Islet precursor cell (in vitro differentiated cells): ENCODE data around the gene PRR13.
"Not testable (repeated sequence)": the region's sequence is repeated elsewhere in the genome, so short reads cannot be mapped to it uniquely, and the experiment has no call there.

Experiments used
- DNase-seq: peaks from one replicate; pipeline ENCODE4 v3.0.0-alpha.2; 2018

The PRR13 gene, protein sequence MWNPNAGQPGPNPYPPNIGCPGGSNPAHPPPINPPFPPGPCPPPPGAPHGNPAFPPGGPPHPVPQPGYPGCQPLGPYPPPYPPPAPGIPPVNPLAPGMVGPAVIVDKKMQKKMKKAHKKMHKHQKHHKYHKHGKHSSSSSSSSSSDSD

GRCh38 chr12:53441040-53441833 is at the start of gene PRR13:
PRR13 (plus strand) TSS chr12:53441734; CDS start chr12:53442715, 981 bp downstream.
- DNase-seq = peak; percentile 100

DNA sequence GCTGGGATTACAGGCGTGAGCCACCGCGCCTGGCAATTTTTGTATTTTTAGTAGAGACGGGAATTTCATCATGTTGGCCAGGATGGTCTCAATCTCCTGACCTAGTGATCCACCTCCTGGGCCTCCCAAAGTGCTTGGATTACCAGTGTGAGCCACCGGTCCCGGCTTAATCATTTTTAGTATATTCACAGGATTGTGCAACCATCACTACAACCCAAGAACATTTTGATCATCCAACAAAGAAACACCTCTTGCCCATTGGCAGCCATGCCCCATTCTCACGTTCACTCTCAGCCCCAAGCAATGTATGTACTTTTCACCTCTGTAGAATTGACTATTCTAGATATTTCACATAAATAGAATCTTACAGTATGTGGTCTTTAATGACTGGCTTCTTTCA is 41.6 kb upstream of the PRR13 start:
- DNase-seq = no peak

DNA sequence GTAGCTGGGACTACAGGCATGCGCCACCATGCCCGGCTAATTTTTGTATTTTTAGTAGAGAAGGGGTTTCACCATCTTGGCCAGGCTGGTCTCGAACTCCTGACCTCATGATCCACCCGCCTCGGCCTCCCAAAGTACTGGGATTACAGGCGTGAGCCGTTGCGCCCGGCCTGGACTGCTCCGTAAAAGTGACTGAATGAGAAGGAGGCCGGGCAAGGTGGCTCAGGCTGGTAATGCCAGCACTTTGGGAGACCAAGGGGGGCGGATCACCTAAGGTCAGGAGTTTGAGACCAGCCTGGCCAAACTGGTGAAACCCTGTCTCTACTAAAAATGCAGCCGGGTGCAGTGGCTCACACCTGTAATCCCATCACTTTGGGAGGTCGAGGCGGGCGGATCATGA is 39.2 kb upstream of the PRR13 start:
- DNase-seq = not testable (repeated sequence)

- no peak for DNase-seq
Measured at GRCh38 chr12:53402871-53403270, 38.7 kb upstream of the PRR13 start.

GRCh38 chr12:53410951-53411350 is 30.6 kb upstream of the PRR13 start:
- no peak for DNase-seq

DNA sequence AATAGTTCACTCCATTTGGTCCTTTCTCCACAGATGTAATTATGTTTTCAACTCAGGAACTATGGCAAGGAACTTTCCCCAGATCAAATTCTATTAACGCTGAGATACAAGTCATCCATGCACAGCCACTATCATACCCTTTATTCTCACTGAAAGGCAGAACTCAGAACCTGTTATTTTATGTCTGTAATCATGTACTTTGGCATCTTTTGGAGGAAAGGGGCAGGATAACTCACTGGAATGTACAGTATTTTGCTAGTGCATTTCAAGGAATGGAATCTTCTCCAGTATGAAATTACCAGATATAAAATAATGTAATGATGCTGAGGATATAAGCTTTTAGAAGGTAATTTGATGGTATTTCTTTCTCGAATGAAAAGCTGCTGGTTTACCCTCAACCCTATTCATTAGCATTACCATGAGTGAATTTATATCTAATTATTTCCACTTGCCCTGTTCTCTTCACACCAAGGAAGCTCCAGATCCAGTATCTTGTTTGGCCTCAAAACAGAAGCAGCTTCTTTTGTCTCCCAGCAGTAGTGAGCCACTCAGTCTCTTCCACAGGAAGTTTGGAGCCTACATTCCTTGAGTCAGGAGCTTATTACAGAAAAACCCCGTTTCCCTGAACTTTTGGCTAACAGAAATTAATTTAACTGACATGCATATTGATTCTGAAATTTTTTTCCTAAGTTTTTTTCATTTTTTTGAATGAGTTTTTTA is 27.9 kb upstream of the PRR13 start:
- no peak for DNase-seq

- DNase-seq = no peak
Measured at GRCh38 chr12:53414756-53415417, 26.6 kb upstream of the PRR13 start.

DNA sequence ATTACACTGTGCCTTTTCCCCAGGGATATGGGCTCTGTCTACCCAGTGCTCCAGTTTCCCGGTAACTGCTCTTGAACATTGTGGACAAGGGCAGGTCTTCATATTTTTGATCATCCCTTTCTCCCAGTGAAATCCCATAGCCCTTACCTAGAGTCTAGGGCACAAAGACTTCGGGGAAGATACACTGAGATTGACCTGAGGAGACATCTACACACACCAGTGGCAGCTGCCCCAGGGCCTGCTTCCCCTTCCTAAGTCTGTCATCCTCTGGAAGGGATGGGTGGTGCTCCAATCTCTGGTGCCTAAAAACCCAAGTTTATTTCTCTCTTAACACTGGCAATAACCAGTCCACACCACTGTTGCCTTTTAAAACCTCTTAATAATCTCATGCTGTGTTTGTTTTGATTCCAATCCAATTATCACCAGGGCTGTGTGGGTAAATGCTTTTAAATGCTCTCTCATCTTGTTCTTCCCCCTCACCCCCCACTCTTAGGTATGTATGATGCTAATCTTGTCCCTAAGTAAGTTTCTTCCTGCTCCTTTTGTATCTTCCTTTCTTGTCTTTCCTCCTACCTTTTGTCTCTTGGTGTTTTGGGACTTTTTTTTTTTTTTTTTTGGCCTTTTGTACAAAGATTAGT is 25.7 kb upstream of the PRR13 start:
- not testable (repeated sequence) for DNase-seq

GRCh38 chr12:53417291-53417816 is 24.2 kb upstream of the PRR13 start:
- DNase-seq = not testable (repeated sequence)

DNA sequence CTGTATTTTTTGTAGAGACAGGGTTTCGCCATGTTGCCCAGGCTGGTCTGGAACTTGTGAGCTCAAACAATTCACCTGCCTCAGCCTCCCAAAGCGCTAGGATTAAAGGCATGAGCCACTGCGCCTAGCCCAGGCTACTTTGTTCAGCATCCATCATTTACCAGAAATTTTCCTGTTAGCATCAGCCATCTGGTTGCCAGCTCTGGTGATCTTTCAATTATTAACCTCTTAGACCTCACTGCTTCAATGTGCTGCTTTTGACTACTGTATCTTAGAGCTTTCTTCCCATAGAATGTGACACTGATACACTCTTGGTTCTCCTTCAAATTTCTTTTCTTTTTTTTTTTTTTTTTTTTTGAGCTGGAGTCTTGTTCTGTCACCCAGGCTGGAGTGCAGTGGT is 23.3 kb upstream of the PRR13 start:
- no peak for DNase-seq

DNA sequence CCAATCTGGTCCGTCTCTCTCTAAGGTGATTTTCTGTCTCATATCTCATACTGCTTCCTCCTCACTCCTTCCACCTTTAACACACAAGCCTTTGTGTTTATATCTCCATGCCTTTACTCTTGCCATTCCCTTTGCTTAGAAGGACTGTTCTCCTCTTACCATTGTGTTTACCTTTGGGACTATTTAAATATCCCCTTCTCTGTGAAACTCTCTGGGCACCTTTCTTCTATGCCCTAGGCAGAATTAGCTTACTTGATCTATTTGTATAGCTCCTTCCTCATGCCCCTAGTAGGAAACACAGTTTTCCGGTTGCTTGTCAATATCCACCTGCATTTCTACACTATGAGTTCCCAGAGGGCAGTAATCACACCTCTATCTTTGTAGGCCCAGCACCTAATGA is 21.8 kb upstream of the PRR13 start:
- DNase-seq = no peak

DNA sequence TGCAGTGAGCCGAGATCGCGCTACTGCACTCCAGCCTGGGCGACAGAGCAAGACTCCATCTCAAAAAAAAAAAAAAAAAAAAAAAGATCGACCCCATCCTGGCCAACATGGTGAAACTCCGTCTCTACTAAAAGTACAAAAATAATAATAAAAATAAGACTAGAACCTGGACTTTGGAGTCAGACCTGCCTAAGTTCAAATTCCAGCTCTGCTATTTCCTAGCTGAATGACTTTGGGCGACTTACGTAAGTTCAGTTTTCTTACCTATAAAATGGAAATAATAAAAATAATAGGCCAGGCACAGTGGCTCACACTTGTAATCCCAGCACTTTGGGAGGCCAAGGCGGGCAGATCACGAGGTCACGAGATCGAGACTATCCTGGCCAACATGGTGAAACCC is 19.3 kb upstream of the PRR13 start:
- DNase-seq = not testable (repeated sequence)

DNA sequence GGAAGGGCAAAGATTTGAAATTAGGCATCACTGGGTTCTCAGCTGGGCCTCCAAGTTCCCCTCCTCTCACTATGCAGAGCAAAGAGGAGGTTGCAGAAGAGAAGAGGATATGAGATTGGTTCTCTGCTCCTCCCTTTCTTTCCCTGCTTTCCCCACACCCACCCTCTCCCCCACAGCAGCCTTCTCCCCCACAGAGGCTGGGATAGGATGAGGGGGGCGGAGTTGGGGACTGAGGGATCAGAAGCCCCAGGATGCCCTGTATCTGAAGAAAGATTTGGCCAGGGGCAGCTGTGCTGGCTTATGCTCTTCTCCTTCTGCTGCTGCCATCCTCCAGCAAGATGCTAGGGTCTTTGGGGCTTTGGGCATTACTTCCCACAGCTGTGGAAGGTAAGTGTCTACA is 17.9 kb upstream of the PRR13 start, which contains the start of gene AMHR2:
Gene AMHR2 (plus strand): TSS at position 259 of the 400 bp plus-strand sequence. CDS start 80 bp downstream, at position 339.
- DNase-seq = no peak

DNA sequence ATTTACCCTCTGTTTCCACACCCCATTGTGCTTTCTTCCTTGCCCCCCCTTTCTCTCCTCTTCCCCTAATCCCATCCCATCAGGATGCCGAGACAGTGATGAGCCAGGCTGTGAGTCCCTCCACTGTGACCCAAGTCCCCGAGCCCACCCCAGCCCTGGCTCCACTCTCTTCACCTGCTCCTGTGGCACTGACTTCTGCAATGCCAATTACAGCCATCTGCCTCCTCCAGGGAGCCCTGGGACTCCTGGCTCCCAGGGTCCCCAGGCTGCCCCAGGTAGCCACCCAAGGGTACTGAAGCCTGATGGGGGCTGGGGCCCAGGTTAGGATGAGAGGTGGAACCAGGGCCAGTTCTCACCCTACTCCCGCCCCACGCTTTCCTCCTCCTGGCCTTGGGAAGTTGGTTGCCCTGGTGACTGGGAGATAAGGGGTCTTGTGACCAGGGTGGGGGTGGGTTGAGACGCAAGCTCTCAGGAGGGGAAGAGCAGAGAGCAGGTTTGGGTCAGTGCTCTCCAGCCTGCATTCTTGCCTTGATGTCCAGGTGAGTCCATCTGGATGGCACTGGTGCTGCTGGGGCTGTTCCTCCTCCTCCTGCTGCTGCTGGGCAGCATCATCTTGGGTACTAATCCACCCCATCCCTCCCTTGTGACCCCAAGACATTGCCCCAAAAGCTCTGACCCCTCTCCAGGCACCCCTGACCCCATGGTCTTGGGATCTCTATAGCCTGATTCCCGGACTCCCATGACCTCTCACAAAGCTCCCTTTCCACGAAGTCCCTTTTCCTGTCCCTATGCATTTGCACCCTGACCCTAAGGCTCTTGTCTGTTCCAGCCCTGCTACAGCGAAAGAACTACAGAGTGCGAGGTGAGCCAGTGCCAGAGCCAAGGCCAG is 16.7 kb upstream of the PRR13 start:
- DNase-seq = no peak

- DNase-seq = peak; percentile 61
Measured at GRCh38 chr12:53425515-53426150, 15.9 kb upstream of the PRR13 start.

GRCh38 chr12:53427905-53428594 is 13.5 kb upstream of the PRR13 start:
- peak; percentile 85 for DNase-seq

DNA sequence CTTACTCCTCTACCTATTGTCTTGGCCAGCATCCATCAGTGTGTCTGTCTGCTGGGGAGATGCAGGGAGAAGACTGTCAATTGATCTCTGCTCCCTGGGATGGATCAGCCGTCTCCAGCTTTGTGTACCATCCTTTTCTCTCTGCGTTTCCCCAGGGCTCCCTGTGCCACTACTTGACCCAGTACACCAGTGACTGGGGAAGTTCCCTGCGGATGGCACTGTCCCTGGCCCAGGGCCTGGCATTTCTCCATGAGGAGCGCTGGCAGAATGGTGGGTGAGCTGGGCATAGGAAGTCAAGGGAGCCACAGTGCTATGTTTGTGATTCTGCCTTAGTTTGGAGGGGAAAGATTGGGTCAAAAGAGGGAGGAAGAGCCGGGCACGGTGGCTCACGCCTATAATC is 12.8 kb upstream of the PRR13 start:
- DNase-seq = no peak

DNA sequence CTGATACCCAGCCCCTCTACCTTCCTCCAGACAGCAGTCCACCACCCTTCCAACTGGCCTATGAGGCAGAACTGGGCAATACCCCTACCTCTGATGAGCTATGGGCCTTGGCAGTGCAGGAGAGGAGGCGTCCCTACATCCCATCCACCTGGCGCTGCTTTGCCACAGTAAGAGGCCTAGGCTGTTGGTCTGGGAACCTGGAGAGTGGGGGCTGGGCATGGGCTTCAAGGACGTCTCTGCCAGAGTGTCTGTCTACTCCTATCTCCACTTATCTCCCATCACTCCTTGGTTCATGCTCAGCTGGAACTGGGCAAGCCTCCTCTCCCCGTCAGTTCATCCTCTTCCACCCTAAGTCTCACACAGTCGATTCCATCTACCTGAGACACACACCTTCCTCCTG is 11.4 kb upstream of the PRR13 start:
- DNase-seq = no peak

DNA sequence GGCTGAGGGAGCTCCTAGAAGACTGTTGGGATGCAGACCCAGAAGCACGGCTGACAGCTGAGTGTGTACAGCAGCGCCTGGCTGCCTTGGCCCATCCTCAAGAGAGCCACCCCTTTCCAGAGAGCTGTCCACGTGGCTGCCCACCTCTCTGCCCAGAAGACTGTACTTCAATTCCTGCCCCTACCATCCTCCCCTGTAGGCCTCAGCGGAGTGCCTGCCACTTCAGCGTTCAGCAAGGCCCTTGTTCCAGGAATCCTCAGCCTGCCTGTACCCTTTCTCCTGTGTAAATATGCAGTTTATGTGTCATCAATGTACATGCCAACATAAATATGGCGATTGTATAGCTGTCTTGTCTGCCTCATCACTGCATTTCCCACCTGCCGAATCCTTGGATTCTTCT is 10.3 kb upstream of the PRR13 start:
- DNase-seq = no peak

DNA sequence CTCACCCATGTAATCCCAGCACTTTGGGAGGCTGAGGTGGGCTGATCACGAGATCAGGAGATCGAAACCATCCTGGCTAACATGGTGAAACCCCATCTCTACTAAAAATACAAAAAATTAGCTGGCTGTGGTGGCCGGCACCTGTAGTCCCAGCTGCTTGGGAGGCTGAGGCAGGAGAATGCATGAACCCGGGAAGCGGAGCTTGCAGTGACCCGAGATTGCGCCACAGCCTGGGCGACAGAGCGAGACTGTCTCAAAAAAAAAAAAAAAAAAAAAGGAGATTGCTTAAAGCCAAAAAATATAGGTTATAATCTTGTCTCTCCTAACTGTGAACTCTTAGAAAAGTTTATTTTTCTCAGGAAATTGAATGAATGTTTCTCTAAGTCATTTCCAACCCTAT is 6.2 kb upstream of the PRR13 start:
- not testable (repeated sequence) for DNase-seq
